Esophagus muscularis mucosa (tissue), 3 donors: ENCODE measurements around the gene INTS11.

Source experiments
- POLR2AphosphoS5 ChIP-seq, 2 donors: sonication (generic); formaldehyde crosslinking; IDR thresholded peaks; one replicate each; pipeline ENCODE4 v1.6.1; 2017; ENCODE audit warnings: antibody characterized with exemption in 2 of 2
- TF ChIP-seq, protein P1 (sequence below), 3 experiments: fragments of 200-600 bp in 2 of 3; fragments of 450-650 bp in 1 of 3; sonication (generic) in 2 of 3; IDR thresholded peaks; one replicate each; pipeline ENCODE4 v1.5.1; 2017 to 2019; ENCODE audit warnings: antibody characterized with exemption in 3 of 3, mild to moderate bottlenecking in 2 of 3, moderate library complexity in 1 of 3

DNA sequence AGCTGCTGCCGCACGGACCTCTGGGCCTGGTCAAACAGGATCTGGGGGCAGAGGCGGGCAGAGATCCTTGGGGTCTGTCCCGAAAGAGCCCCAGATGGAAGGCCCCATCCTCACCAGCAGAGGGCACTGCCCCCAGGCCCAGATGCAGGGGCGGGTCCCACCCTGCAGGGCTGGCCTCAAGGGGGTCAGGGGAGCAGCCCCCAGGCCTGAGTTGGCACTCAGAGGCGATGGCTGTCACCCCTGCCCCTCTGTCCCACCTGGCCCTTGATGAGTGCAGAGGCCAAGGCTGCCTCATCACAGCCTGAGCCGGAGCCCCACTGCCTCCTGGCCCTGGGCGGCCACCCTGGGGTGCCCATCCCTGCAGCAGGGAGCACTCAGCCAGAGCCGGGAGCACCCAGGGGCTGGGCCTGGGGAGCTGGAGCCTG, 22.4 kb downstream of the INTS11 start:
- TF ChIP-seq, protein P1, sequence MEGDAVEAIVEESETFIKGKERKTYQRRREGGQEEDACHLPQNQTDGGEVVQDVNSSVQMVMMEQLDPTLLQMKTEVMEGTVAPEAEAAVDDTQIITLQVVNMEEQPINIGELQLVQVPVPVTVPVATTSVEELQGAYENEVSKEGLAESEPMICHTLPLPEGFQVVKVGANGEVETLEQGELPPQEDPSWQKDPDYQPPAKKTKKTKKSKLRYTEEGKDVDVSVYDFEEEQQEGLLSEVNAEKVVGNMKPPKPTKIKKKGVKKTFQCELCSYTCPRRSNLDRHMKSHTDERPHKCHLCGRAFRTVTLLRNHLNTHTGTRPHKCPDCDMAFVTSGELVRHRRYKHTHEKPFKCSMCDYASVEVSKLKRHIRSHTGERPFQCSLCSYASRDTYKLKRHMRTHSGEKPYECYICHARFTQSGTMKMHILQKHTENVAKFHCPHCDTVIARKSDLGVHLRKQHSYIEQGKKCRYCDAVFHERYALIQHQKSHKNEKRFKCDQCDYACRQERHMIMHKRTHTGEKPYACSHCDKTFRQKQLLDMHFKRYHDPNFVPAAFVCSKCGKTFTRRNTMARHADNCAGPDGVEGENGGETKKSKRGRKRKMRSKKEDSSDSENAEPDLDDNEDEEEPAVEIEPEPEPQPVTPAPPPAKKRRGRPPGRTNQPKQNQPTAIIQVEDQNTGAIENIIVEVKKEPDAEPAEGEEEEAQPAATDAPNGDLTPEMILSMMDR (IDR thresholded peaks at IDR 0.05), result peak in 1 of 3 experiments; percentile 48
- no peak for TF ChIP-seq POLR2AphosphoS5 (IDR thresholded peaks at IDR 0.05)
